Uterus (tissue), 4 donors: ENCODE measurements around the gene CSNK1G2. TPM values are rescaled to one million over a fixed set of nuclear protein-coding genes. Genes with fewer than 3 reads are reported as not detected.

Experiments used
- DNase-seq, 2 donors: peaks; one replicate each; pipeline ENCODE4 v3.0.0-alpha.2; 2019 to 2020
- H3K27ac ChIP-seq, 2 donors: fragments of 200-600 bp; sonication (generic); 1 replicate in 1 of 2; 2 replicates in 1 of 2; pipeline ENCODE4 v1.5.1; 2016 to 2018
- H3K27me3 ChIP-seq, 2 donors: fragments of 200-600 bp; sonication (generic); one replicate each; pipeline ENCODE4 v1.5.1; 2018 to 2019; ENCODE audit warnings: control low read depth in 1 of 2
- H3K36me3 ChIP-seq, 2 donors: fragments of 200-600 bp; sonication (generic); one replicate each; pipeline ENCODE4 v1.5.1; 2019; ENCODE audit warnings: control low read depth in 1 of 2
- H3K4me1 ChIP-seq, 2 donors: fragments of 200-600 bp; sonication (generic); one replicate each; pipeline ENCODE4 v1.5.1; 2018 to 2019; ENCODE audit warnings: control low read depth in 1 of 2
- H3K4me3 ChIP-seq, 2 donors: fragments of 200-600 bp; sonication (generic); 1 replicate in 1 of 2; 2 replicates in 1 of 2; pipeline ENCODE4 v1.5.1; 2018 to 2019; ENCODE audit warnings: mild to moderate bottlenecking in 1 of 2
- H3K9me3 ChIP-seq, 2 donors: fragments of 200-600 bp; sonication (generic); one replicate each; pipeline ENCODE4 v1.5.1; 2019; ENCODE audit warnings: control low read depth in 1 of 2
- CTCF ChIP-seq, 4 experiments: fragments of 200-600 bp in 2 of 4; fragments of 450-650 bp in 2 of 4; sonication (generic) in 2 of 4; IDR thresholded peaks; one replicate each; pipeline ENCODE4 v1.5.1; 2016 to 2019; ENCODE audit warnings: antibody characterized with exemption in 4 of 4, mild to moderate bottlenecking in 2 of 4, moderate library complexity in 1 of 4
- POLR2A ChIP-seq, 2 donors: fragments of 450-650 bp; IDR thresholded peaks; one replicate each; pipeline ENCODE4 v1.6.1; 2016; ENCODE audit warnings: antibody characterized with exemption in 2 of 2, mild to moderate bottlenecking in 1 of 2, moderate library complexity in 1 of 2
- intact Hi-C: fragments of 100-400 bp; cut with DNase I; formaldehyde crosslinking; loops from one replicate; pipeline ENCODE4 v1.15.1; 2023; ENCODE audit warnings: low total_unique reads
- total RNA-seq, 4 donors: library from RNA; depleted of rRNA in 3 of 4; stranded (reverse); fragments of >200 nt in 3 of 4; gene quantifications; one replicate each; pipeline versions ENCODE4 v1.1.0 to v1.2.4, GENCODE V29; 2014 to 2023
- donor health status: DM: yes; HTN: yes; CAD: no.

The CSNK1G2 gene
- total RNA-seq, 4 donors from 2014 or later, result 8.2 to 59.4 (median 46.7) TPM

GRCh38 chr19:1931445-1931844, 9.5 kb upstream of the CSNK1G2 start:
- H3K4me1 ChIP-seq, result peaks cover 0 to 7% of the 10 kb centered on the region in 2 donors
- TF ChIP-seq CTCF (IDR thresholded peaks at IDR 0.05) (no peak), POLR2A (IDR thresholded peaks at IDR 0.05) (no peak)
- H3K4me3 ChIP-seq, result no peak overlapping the region

GRCh38 chr19:1932395-1932794, 8.6 kb upstream of the CSNK1G2 start:
- no peaks in the 10 kb centered on the region for H3K9me3 ChIP-seq
- intact Hi-C loops, result no loop called here
- H3K27me3 ChIP-seq, result no peaks in the 10 kb centered on the region
- H3K4me3 ChIP-seq, result no peak overlapping the region
- DNase-seq, result no peak
- H3K4me1 ChIP-seq, result peaks cover 0 to 7% of the 10 kb centered on the region in 2 donors
- H3K36me3 ChIP-seq, result no peaks in the 10 kb centered on the region
- H3K27ac ChIP-seq, result no peak overlapping the region
- TF ChIP-seq CTCF (IDR thresholded peaks at IDR 0.05), result no peak
- no peak for TF ChIP-seq POLR2A (IDR thresholded peaks at IDR 0.05)

More at GRCh38 chr19:1931445-1931844, 9.5 kb upstream of the CSNK1G2 start:
- Histone ChIP-seq H3K27ac (no peak overlapping the region), H3K36me3 (no peaks in the 10 kb centered on the region), H3K27me3 (no peaks in the 10 kb centered on the region), H3K9me3 (no peaks in the 10 kb centered on the region)
- DNase-seq, result no peak
- intact Hi-C loops, result no loop called here

GRCh38 chr19:1933244-1933643, 7.7 kb upstream of the CSNK1G2 start:
- Histone ChIP-seq H3K4me3 (no peak overlapping the region), H3K27ac (no peak overlapping the region), H3K9me3 (no peaks in the 10 kb centered on the region), H3K27me3 (no peaks in the 10 kb centered on the region), H3K4me1 (peaks cover 0 to 7% of the 10 kb centered on the region in 2 donors), H3K36me3 (no peaks in the 10 kb centered on the region)
- no peak for DNase-seq
- TF ChIP-seq POLR2A (IDR thresholded peaks at IDR 0.05), result no peak
- no peak for TF ChIP-seq CTCF (IDR thresholded peaks at IDR 0.05)
- intact Hi-C loops, result no loop called here

- H3K4me1 ChIP-seq, result peaks cover 0 to 7% of the 10 kb centered on the region in 2 donors
- H3K27me3 ChIP-seq, result no peaks in the 10 kb centered on the region
- TF ChIP-seq CTCF (IDR thresholded peaks at IDR 0.05) (no peak), POLR2A (IDR thresholded peaks at IDR 0.05) (no peak)
- intact Hi-C loops, result no loop called here
- H3K9me3 ChIP-seq, result no peaks in the 10 kb centered on the region
- H3K4me3 ChIP-seq, result no peak overlapping the region
- H3K36me3 ChIP-seq, result no peaks in the 10 kb centered on the region
- H3K27ac ChIP-seq, result no peak overlapping the region
- DNase-seq, result no peak
Observed at GRCh38 chr19:1933942-1934341, 7.0 kb upstream of the CSNK1G2 start.

- H3K9me3 ChIP-seq, result no peaks in the 10 kb centered on the region
- H3K27me3 ChIP-seq, result no peaks in the 10 kb centered on the region
- intact Hi-C loops, result no loop called here
- no peak overlapping the region for H3K27ac ChIP-seq
- peaks cover 3 to 4% of the 10 kb centered on the region in 2 donors for H3K4me1 ChIP-seq
- DNase-seq, result no peak
- no peaks in the 10 kb centered on the region for H3K36me3 ChIP-seq
- TF ChIP-seq POLR2A (IDR thresholded peaks at IDR 0.05), result no peak
- TF ChIP-seq CTCF (IDR thresholded peaks at IDR 0.05), result no peak
- H3K4me3 ChIP-seq, result no peak overlapping the region
Observed at GRCh38 chr19:1935484-1936208, 5.3 kb upstream of the CSNK1G2 start.
